ENCODE measurements around the gene MMP25.
A peak's percentile ranks its signal among the peaks of the same experiment; 100 is the strongest.

MMP25 gene, protein sequence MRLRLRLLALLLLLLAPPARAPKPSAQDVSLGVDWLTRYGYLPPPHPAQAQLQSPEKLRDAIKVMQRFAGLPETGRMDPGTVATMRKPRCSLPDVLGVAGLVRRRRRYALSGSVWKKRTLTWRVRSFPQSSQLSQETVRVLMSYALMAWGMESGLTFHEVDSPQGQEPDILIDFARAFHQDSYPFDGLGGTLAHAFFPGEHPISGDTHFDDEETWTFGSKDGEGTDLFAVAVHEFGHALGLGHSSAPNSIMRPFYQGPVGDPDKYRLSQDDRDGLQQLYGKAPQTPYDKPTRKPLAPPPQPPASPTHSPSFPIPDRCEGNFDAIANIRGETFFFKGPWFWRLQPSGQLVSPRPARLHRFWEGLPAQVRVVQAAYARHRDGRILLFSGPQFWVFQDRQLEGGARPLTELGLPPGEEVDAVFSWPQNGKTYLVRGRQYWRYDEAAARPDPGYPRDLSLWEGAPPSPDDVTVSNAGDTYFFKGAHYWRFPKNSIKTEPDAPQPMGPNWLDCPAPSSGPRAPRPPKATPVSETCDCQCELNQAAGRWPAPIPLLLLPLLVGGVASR

DNA sequence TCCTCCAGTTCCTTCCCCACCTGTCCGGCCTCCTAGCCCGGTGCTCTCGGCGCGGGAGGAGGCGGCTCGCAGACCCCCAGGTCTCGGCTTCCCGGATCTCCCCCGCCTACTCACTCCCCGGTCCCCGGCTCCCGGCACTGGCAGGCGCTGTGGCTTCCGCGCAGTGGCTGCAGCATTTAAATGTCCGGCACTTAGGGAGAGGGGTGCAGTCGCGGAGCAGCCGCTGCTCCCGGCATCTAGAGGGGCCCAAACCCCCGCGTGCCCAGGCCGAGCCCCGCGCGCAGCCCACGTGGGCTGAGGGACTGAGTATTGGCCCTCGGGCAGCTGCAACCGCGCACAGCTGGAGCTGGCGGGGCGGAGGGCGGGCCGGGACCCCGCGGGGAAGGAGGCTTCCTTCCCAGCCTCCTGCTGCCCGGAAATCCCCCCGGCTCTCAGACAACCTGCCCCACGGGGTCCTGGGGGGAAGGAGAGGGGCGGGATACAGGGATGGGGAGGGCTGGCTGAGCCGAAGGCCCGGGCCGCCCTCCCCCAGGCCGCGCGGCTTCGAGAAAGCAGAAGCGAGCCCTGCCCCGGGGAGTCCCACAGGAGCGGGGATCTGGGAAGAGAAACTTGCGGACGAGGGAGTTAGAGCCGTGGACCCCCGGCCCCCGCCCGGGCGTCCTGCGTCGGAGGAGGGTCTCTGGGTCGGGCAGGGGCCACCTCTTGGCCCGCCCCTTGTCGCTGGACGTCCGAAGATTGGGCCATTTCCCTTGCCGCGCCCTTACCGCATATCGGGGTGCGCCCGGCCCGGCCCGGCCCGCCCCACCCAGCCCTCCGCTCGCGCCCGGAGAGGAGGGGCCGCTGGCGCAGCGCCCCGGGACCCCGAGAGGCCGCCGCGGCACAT, at the start of gene MMP25:
MMP25 (plus strand) TSS at position 804 of the 883 bp plus-strand sequence. CDS start 357 bp downstream, outside the sequence.
- peak in 1 of 2 donors; percentile 41 for DNase-seq

DNA sequence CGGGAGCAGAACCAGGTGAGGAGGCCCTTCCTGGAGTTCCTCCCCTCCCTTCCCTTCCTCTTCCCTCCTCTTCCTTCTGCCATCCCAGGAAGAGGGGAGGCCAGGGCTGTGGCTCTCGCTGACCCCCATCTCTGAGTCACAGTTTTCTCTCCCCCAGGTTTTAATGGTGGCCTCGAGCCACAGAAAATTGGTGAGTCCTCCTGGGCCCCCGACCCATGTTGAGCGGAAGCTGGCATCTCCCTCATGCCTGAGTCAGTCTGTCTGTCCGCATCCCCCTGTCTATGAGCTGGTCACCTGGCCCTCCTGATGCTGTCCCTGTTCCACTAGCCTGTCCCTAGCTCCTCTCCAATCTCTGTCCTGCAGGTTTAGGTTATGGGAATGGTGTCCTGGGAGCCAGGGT, 46.4 kb upstream of the MMP25 start:
- no peak for DNase-seq

GRCh38 chr16:3000540-3000939, 45.8 kb upstream of the MMP25 start:
- DNase-seq: no peak

DNA sequence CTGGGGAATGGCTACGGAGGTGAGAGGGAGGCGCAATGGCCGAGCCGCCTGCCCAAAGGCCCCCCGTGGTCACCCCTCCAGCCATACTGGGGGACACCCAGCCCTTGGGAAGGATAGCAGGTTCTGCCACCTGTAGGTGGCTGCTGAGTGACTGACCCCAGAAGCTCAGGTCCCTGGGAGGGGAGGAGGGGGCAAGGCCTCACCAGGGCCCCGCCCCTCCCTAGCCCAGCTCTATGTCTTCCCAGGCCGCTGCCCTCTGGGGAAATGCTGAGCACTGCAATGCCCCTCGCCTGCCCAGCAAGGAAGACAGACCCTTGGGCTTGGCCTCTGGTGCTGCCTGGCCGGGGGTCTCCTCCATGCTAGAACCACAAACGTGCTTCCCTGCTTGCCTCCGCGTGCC, 45.0 kb upstream of the MMP25 start:
- no peak for DNase-seq

DNA sequence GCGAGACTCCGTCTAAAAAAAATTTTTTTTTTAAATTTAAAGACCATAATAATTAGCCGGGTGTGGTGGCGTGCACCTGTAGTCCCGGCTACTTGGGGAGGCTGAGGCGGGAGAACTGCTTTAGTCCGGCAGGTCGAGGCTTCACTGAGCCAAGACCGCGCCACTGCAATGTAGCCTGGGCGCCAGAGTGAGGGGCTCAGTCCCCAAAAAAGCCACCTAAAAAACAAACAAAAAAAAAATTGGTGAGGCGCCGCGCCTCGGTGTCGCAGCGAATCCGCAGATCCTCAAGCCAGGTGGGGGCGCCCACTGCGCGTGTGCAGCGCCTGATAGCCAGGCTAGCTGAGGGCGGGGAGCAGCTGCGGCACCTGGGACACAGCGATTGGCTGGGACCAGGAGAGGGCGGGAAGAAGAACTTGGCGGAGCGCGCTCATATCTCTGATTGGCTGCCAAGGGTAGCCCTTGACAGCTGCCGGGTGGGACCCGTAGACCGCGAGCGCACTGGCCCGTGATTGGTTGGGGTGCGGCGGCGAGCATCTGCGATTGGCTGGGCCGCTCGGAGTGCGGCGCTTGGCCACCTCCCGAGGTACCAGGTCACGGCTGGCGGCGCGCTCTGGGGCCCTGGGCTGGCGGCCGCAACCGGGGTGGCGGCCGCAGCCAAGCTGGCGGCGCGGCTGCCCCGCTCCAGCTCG, 42.6 kb upstream of the MMP25 start:
- peak; percentile 99 for DNase-seq

DNA sequence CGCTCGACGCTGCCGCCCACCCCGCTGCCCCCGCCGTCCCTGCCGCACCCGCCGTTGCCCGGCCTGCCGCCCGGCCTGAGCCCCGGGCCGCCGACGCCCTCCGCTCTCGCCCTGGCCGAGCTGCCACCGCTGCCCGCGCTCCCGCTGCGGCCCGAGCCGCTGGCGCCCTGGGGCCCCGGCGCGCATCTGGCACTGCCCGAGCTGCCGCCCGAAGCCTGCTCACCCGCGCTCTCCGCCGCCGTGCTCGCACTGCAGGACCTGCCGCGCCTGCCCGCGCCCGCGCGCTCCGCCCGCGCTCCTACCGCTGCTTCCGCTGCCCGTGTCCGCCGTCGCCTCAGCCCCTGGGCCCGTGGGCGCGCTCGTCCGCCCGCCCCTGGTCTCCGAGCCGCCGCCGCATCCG, 42.0 kb upstream of the MMP25 start:
- no peak for DNase-seq

DNA sequence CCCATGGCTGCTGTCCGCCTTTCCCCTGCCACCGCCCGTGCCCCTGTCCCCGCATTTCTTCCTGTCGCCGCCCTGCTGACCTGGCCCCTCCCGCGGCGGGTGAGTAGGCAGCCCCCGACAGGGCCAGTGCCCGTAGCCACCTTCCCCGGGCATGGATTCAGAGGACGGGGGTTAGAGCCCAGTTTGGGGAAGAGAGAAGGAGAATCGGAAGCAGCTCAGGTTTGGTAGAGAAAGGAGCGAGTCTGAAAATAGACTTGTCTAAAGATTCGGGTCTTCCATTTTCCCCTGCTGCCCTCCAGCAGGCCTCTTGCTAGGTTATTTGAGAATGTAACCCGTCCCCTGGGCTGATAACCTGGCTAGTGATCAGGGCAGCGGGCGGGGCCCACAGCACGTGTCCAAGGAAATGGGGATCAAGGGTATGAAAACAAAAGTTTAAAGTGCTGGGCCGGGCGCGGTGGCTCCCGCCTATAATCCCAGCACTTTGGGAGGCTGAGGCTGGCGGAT, 41.5 kb upstream of the MMP25 start:
- DNase-seq: no peak

DNA sequence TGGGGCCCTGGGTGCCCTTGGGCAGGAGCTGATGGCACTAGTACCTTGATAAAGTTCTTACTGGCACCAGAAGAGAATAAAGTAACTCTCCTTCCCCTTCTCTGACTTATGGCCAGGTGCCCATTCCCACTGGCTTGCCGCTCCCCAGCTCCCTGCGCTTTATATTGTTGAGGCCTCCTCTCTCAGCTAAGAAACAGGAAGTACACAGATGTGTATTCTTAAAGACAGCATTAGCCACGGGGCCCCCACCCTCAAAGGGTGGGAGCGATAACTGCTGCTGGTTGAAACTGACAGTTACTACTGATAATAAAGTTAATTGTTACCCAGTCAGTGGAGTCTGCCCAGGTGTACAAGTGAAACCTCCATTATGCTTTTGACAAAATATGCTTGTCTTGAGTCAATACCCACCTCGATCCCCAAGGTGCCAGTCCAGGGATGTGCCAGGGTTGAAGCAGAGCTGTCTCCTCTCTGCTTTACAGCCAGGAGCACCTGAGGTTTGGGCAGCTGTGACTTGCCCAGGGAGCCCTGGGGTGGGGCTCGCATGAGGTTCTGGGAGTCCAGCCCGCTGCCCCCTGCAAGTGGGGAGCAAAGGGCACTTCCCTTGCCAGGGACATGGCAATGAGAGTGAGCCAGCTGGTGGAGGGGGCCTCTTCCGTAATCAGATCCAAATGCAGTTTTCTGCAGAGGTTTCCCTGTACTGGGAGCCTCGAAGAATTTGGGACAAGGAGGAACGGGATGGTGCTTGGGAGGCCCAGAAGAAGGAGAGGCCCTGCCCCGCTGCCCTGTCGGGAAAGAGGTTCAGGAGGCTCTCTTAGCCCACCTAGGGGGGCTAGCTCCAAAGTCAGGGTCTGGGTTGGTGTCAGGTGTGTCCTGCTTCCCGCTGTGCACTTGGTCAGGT, 39.1 kb upstream of the MMP25 start:
- no peak for DNase-seq

DNA sequence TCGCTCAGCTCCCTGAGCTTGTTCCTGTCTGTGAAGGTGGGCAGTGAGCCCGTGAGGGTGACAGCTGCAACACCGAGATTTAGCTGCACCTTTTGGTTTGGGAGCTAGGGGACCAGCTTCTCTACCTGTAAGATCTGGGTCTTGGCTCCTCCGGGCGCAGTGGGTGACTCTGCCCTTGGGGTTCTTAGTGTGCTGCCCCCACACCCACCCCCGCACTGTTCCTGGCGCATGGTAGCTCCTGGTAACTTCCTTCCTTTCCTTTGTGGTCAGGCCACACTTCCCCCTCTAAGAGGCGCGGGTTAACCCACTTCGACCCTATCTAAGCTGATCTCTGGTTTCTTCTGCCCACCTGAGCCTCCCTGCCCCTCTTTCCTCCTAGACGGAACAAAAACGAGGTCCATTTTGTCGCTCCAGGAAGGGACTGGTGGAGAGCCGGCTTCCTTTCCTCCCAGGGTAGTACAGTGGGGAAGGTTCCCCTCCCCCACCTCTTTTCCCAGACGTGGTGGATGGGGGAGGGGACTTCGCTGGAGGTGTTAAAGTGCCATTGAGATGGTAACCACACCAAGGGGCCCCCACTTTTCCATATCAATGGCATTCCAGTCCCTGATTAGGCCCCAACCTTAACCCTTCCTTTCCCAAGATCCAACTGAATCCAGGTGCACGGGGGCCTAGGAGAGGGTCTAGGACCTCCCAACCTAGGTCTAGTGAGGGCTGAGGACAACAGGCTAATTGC, 38.2 kb upstream of the MMP25 start:
- DNase-seq: peak; percentile 31 to 35

- DNase-seq: no peak
Measured at GRCh38 chr16:3008690-3009037, 37.7 kb upstream of the MMP25 start.

DNA sequence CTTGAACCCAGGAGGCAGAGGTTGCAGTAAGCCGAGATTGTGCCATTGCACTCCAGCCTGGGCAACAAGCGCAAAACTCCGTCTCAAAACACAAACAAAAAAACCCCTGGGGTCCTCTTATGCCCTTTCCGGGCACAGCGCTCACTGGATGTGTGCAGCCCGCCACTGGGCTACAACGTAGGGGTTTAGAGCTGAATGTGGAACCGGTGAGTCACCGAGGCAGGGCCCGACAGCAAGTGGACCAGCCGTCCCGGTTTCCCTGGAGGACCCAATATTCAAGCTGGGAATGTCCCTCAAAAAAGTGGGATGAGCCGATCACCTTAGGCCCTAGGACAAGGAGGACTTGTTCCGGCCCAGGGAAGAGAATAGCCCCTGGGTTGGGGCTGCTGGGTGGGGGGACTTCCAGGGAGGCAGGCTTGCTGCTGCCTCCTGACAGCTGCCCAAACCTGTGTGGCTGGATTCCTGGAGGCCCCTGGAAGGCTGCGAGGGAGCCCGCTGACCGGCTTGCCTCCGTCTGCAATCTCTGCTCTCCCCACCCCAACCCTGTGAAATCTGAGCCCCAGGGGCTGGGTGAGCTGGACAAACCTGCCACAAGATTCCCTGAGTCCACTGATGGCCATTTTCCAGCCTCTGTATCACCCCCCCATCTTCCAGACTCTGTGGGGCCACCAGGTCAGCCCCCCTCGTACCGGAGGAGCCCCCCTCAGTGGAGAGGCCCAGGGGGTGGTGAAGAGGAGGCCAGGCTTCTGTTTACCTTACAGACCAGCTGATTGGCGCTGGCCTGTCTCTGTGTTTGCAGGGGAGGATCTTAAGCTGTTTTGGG, 36.6 kb upstream of the MMP25 start:
- no peak for DNase-seq

DNA sequence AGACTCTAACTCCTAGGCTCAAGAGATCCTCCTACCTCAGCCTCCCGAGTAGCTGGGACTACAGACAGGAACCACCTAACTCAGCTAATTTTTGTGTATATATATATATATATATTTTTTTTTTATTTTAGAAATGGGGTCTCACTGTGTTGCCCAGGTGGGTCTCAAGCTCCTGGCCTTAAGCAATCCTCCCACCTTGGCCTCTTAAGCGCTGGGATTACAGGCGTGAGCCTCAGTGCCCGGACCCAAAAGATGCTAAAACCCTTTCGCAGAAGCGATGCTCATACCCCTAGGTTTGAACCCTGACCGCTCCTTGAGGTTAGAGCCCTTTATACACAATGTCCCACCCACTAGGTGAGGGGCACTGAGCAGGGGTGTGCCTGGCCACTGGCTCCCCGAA, 35.9 kb upstream of the MMP25 start:
- DNase-seq: no peak

GRCh38 chr16:3012246-3012645, 34.1 kb upstream of the MMP25 start:
- no peak for DNase-seq

DNA sequence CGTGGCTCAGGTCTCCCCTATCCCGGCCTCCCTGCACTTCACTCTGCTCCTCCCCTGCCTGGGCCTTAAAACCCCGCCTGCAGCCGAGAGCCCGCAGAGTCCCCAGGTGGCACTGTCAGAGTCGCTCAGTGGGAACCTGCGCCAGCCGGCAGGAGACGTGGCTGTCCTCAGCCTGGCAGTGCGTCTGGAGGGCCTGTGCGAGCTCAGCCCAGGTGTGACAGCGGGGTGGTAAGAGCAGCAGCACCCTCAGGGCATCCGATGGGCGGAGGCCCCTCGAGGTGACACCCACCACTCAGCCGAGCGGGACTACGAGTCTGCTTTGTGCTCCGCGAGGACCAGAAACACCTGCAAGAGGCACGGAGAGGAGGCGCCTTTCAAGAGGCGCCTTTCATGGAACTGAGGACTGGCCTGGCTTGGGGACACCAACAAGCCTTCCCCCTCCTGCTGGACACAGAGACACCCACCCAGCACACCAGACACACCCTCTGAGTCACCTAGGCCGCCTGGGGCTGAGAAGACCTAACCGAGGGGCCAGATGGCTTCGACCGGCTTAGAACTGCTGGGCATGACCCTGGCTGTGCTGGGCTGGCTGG, 33.4 kb upstream of the MMP25 start, which contains the start of gene CLDN9:
CLDN9 (plus strand) TSS at position 96 of the 593 bp plus-strand sequence; CDS start at position 536, 440 bp downstream.
- no peak for DNase-seq

DNA sequence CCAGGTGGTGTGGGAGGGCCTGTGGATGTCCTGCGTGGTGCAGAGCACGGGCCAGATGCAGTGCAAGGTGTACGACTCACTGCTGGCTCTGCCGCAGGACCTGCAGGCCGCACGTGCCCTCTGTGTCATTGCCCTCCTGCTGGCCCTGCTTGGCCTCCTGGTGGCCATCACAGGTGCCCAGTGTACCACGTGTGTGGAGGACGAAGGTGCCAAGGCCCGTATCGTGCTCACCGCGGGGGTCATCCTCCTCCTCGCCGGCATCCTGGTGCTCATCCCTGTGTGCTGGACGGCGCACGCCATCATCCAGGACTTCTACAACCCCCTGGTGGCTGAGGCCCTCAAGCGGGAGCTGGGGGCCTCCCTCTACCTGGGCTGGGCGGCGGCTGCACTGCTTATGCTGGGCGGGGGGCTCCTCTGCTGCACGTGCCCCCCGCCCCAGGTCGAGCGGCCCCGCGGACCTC, 32.8 kb upstream of the MMP25 start:
- DNase-seq: no peak

GRCh38 chr16:3013998-3014690, 32.2 kb upstream of the MMP25 start:
- no peak for DNase-seq

- no peak for DNase-seq
Measured at GRCh38 chr16:3014971-3015370, 31.4 kb upstream of the MMP25 start.

DNA sequence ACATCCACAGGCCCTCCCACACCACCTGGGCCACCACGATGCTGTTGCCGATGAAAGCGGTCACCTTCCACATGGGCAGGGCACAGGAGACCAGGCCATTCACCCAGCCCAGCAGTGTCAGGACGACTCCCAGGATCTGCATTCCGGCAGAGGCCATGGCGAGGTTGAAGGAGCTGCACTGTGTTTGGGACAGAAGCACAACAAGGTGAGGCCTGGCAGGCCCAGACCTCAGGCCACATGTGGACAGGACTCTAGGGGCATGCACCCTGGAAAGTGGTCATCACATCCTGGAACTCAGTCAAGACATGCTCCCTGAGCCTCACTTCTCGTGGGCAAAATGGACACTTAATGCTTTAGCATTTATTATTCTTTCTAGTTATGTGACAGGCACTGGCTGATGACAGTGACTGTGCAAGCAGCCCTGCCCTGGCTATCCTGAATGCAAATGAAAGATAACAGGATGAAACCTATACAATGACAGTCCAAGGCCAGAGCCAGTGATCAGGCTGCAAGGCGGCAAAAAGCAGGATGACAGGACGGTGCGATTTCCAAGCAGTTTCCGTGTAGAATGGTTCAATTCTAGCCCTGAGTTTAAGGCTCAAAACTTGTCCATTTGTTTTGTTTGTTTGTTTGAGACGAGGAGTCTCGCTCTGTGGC, 30.4 kb upstream of the MMP25 start:
- no peak for DNase-seq

Data from CD4-positive, alpha-beta T cell treated with Interleukin-1 beta for 1 hour (primary cell).